ENCODE measurements around the gene RERE. TPM values are rescaled to one million over a fixed set of nuclear protein-coding genes. Genes with fewer than 3 reads are reported as not detected.

Gene RERE
- total RNA-seq, 2 donors from 2014 or later = 207 to 322 TPM

DNA sequence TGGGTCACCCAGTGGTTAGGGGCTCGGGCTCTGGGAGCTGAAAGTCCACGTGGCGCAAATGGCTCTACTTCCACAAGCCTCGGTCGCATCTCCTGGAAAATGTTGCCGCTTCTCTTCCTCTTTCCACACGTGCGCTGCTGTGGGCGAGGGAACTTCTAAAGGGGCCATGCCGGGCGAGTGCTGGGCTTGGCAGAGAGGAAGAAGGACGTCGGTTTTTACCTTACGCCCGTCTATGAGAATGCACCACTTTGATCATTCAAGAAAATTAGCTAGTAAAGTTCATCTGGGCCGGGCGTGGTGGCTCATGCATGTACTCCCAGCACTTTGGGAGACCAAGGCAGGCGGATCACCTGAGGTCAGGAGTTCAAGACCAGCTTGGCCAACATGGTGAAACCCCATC lies 489.2 kb downstream of the RERE start:
- H3K27ac ChIP-seq = no peak overlapping the region
- TF ChIP-seq CTCF (IDR thresholded peaks at IDR 0.05) (no peak), POLR2AphosphoS5 (IDR thresholded peaks at IDR 0.05) (no peak), POLR2A (IDR thresholded peaks at IDR 0.05) (no peak)

DNA sequence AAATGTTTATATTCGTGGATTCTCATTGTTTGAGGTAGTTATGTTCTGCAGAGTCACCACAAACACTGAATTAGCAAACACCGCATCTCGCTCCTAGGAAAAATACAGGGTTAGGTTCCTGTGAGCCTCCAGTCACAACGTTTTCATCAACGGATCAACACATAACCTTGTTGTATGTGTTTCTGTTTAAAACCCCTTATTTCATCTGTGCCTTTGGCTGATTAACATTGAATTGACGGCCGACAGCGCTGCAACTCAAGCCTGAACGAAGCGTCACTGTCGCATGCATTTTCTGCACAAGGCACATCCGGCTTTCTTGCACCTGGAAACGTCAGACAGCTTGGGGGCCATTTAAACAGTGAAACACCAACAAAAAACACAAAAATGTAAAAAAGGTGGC lies 491.2 kb downstream of the RERE start:
- no peak for DNase-seq (ENCODE audit: low spot score)
- Histone ChIP-seq H3K4me3 (no peak overlapping the region), H3K27me3 (replicated peaks; ENCODE audit: insufficient read depth) (no peaks in the 10 kb centered on the region), H3K9me3 (no peaks in the 10 kb centered on the region), H3K4me1 (replicated peaks) (no peaks in the 10 kb centered on the region), H3K36me3 (no peaks in the 10 kb centered on the region), H3K27ac (no peak overlapping the region)
- 92% methylated on average over 13 of the region's 13 CpGs for WGBS
- no peak for TF ChIP-seq CTCF (IDR thresholded peaks at IDR 0.05)
- no peak for TF ChIP-seq POLR2A (IDR thresholded peaks at IDR 0.05)
- no peak for TF ChIP-seq POLR2AphosphoS5 (IDR thresholded peaks at IDR 0.05)
- intact Hi-C loops (cut with DNase I) = no loop called here

More for the DNA sequence above, 489.2 kb downstream of the RERE start:
- no peak overlapping the region for H3K4me3 ChIP-seq
- DNase-seq (ENCODE audit: low spot score) = no peak
- H3K36me3 ChIP-seq = no peaks in the 10 kb centered on the region
- no peaks in the 10 kb centered on the region for H3K9me3 ChIP-seq
- no peaks in the 10 kb centered on the region for H3K27me3 ChIP-seq (replicated peaks; ENCODE audit: insufficient read depth)
- no peaks in the 10 kb centered on the region for H3K4me1 ChIP-seq (replicated peaks)
- intact Hi-C loops (cut with DNase I) = no loop called here
- 96% methylated on average over 18 of the region's 18 CpGs for WGBS

GRCh38 chr1:8325771-8326170 lies 491.7 kb downstream of the RERE start:
- Histone ChIP-seq H3K9me3 (no peaks in the 10 kb centered on the region), H3K27ac (no peak overlapping the region), H3K36me3 (no peaks in the 10 kb centered on the region), H3K27me3 (replicated peaks; ENCODE audit: insufficient read depth) (no peaks in the 10 kb centered on the region), H3K4me1 (replicated peaks) (no peaks in the 10 kb centered on the region), H3K4me3 (no peak overlapping the region)
- intact Hi-C loops (cut with DNase I) = no loop called here
- TF ChIP-seq POLR2A (IDR thresholded peaks at IDR 0.05) = no peak
- no peak for TF ChIP-seq CTCF (IDR thresholded peaks at IDR 0.05)
- no peak for TF ChIP-seq POLR2AphosphoS5 (IDR thresholded peaks at IDR 0.05)
- no peak for DNase-seq (ENCODE audit: low spot score)
- WGBS = 92% methylated on average over 21 of the region's 21 CpGs

DNA sequence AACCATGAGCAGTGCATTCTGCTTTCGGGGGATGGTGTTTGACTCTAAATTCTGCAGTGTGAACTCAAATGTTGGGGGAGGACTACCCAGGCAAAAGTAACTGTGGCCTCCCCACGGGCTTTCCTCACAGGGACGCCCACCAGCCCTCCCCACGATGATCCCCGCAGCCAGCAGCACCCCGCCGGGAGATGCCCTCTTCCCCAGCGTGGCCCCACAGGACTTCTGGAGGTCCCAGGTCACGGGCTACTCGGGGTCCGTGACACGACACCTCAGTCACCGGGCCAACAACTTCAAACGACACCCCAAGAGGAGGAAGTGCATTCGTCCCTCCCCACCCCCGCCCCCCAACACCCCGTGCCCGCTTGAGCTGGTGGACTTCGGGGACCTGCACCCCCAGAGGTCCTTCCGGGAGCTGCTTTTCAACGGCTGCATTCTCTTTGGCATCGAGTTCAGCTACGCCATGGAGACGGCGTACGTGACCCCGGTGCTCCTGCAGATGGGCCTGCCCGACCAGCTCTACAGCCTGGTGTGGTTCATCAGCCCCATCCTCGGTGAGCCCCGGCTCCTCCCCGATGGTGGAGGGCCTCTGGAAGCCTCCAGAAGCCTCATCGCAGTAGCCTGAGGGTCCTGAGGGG lies 493.1 kb downstream of the RERE start:
- H3K9me3 ChIP-seq = no peaks in the 10 kb centered on the region
- no peak overlapping the region for H3K4me3 ChIP-seq
- no peak for DNase-seq (ENCODE audit: low spot score)
- H3K27ac ChIP-seq = no peak overlapping the region
- WGBS = 84% methylated on average over 26 of the region's 32 CpGs
- no peaks in the 10 kb centered on the region for H3K36me3 ChIP-seq
- H3K4me1 ChIP-seq (replicated peaks) = no peaks in the 10 kb centered on the region
- TF ChIP-seq POLR2A (IDR thresholded peaks at IDR 0.05) (no peak), POLR2AphosphoS5 (IDR thresholded peaks at IDR 0.05) (no peak), CTCF (IDR thresholded peaks at IDR 0.05) (no peak)
- no peaks in the 10 kb centered on the region for H3K27me3 ChIP-seq (replicated peaks; ENCODE audit: insufficient read depth)
- intact Hi-C loops (cut with DNase I) = no loop called here

DNA sequence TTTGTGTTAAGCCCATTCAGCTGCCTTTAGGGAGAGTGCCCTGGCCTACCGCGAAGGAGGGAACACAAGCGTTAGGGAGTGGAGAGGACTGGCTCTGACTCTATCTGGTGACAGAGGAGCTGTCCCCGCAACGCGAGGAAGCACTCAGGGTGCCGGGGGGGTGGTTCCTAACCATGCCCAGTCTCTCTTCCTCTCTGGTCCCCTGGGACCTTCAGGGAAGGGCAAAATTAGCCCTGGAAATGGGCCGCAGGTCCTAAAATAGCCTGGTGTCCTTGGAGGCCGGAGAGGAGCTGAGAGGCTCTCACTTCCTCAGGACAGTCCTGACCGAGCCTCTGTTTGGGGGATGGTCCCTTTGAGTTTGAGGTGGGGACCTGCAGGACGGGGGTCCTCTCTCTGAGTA lies 493.7 kb downstream of the RERE start:
- Histone ChIP-seq H3K4me3 (no peak overlapping the region), H3K36me3 (no peaks in the 10 kb centered on the region), H3K4me1 (replicated peaks) (no peaks in the 10 kb centered on the region), H3K9me3 (no peaks in the 10 kb centered on the region), H3K27ac (no peak overlapping the region), H3K27me3 (replicated peaks; ENCODE audit: insufficient read depth) (no peaks in the 10 kb centered on the region)
- 75% methylated on average over 11 of the region's 11 CpGs for WGBS
- no peak for DNase-seq (ENCODE audit: low spot score)
- TF ChIP-seq POLR2A (IDR thresholded peaks at IDR 0.05) = no peak
- TF ChIP-seq CTCF (IDR thresholded peaks at IDR 0.05) = no peak
- intact Hi-C loops (cut with DNase I) = no loop called here
